ENCODE data around the gene SSNA1.

The SSNA1 gene

DNA sequence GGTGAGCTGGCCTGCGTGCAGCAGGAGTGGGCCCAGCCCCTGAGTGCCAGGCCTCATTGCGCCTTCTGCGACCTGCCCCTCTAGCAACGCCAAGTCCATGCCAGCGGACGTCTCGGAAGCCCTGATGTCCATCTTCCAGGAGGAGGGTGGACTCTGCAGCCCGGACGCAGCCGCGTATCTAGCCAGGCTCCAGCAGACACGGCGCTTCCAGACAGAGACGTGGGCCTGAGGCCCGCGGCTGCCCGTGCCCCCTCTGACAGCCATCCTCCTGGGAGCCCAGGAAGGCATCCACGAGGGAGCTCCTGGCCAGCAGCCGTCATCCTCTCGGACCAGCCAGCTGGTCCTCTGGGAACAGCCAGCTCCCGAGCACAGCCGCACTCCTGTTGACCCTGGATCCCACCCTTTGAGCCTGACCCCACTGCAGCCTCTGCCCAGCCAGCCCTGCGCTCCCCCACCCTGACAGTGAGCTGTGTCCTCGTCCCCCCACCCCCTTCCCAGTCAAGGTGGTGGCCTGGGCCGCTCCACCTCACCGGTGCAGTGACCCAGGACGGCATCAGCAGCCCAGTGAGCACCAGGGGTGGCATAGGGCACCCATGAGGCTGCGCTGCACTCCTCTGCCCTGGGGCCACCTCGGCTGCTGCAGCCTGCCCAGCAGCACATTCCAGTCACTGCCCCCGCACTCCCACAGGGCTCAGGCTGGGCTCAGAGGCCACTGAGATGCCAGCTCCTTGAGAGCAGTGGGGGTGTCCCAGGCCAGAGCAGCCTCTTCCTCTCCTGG, 27.9 kb downstream of the SSNA1 start:
- no peak overlapping the region for H3K4me3 ChIP-seq (ENCODE audit: low read depth, low read length)
- DNase-seq (ENCODE audit: low read depth, low spot score), result no peak
- ChIA-PET CTCF (interaction anchor here (1.0 to 1.7 kb wide), 3 partner anchors 9 to 11 kb away, joined by 3 to 5 read pairs (median 3); partner anchors contain the start of genes CYSRT1 and RNF224), POLR2A (interaction anchor here (0.5 to 1.9 kb wide), 2 partner anchors 15 to 24 kb away, joined by 3 to 9 read pairs; partner anchors contain the start of genes TPRN and TUBB4B)
- TF ChIP-seq, protein P1, sequence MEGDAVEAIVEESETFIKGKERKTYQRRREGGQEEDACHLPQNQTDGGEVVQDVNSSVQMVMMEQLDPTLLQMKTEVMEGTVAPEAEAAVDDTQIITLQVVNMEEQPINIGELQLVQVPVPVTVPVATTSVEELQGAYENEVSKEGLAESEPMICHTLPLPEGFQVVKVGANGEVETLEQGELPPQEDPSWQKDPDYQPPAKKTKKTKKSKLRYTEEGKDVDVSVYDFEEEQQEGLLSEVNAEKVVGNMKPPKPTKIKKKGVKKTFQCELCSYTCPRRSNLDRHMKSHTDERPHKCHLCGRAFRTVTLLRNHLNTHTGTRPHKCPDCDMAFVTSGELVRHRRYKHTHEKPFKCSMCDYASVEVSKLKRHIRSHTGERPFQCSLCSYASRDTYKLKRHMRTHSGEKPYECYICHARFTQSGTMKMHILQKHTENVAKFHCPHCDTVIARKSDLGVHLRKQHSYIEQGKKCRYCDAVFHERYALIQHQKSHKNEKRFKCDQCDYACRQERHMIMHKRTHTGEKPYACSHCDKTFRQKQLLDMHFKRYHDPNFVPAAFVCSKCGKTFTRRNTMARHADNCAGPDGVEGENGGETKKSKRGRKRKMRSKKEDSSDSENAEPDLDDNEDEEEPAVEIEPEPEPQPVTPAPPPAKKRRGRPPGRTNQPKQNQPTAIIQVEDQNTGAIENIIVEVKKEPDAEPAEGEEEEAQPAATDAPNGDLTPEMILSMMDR (IDR thresholded peaks at IDR 0.05; ENCODE audit: insufficient read depth, low read length, missing control alignments), result no peak

DNA sequence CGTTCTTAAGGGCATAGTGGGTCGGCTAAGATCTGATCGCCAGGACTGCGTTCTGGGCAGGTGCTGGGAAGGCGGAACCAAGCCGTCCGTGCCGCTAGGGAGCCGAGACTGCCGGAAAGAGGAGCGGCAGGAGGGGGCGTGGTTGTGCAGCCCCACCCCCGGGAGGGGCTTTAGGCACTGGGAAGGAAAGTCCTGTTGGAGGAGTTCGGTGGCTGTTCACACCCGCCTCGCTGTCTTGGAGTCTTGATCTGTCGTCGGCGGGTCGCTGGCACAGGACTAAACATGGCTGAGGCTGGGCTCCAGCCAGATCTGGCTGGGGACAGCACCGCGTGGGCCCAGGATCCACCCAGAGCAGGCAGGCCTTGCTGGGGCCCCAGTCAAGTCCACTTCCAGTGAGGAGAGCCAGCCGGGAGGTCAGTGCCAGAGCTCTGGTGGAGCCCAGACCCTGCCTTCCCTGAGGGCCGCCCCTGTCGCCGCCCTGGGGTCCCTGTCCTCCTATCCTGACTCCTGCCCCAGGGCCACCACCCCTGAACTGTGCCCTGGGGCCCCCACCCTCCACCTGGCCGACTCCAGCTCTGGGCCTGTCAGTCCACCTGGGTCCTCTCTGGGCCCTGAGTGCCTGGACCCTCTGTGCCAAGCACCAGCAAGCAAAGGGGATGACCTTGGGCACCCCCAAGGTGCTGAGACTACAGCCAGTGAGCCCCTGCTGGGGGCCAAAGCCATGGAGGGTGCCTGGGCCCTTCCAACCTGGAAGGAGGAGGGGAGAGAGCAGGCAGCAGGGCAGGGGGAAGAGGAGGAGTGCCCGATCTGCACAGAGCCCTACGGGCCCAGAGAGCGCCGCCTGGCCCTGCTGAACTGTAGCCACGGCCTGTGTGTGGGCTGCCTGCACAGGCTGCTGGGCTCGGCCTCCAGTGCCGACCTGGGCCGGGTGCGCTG, 29.1 kb downstream of the SSNA1 start:
- TF ChIP-seq, protein P1 (IDR thresholded peaks at IDR 0.05; ENCODE audit: insufficient read depth, low read length, missing control alignments), result no peak
- no peak for DNase-seq (ENCODE audit: low read depth, low spot score)
- no peak overlapping the region for H3K4me3 ChIP-seq (ENCODE audit: low read depth, low read length)
- POLR2A ChIA-PET, result interaction anchor here (1.9 kb wide), 1 partner anchor 23 kb away, joined by 9 read pairs; the partner anchor contains the start of gene TUBB4B
- CTCF ChIA-PET, result no interaction called here

DNA sequence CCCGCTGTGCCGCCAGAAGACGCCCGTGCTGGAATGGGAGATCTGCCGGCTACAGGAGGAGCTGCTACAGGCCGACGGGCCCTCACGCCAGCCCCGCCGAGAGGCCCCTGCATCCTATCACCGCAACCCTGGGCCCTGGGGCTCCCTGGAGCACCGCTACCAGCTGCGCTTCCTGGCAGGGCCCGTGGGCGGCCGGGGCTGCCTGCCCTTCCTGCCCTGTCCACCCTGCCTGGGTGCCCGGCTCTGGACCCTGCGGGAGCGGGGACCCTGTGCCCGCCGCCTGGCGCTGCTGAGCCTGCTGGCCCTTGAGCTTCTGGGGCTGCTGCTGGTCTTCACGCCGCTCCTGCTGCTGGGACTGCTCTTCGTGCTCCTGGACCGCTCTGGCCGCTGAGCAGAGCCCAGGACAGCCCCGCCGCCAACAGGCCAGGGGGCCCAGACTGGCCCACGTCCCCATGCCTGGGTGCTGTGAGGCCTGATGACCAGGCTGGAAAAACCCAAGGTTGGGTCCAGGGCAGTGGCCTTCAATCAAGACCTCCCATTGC, 29.8 kb downstream of the SSNA1 start:
- no peak for DNase-seq (ENCODE audit: low read depth, low spot score)
- TF ChIP-seq, protein P1 (IDR thresholded peaks at IDR 0.05; ENCODE audit: insufficient read depth, low read length, missing control alignments), result no peak
- no peak overlapping the region for H3K4me3 ChIP-seq (ENCODE audit: low read depth, low read length)
- CTCF ChIA-PET, result interaction anchor here (1.4 kb wide), 1 partner anchor 9 kb away, joined by 5 read pairs; the partner anchor contains the start of gene RNF224
- POLR2A ChIA-PET, result no interaction called here

DNA sequence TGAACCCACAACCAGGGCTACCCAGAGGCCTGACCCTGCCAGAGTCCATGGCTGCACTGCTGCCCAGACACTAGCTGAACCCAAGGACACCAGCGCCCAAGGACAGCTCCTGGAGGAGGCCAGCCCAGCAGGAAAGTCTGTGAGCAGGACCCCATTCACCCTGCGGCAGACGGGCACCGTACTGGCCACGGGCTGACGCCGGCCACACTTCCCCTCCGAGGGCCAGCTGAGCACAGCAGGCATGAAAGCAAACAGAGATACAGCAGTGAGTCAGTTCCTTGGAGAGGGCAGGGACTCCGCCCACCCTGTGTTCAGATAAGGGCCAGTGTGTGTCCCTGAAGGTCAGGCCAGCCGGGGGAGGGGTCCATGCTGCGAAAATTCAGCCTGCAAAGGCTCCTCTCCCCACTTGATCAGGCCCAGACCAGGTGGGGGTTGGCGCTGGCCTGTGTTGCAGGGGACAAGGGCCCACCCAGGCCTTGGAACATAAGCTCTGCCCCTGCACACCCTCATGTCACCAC, 30.3 kb downstream of the SSNA1 start:
- POLR2A ChIA-PET, result no interaction called here
- DNase-seq (ENCODE audit: low read depth, low spot score), result no peak
- no peak overlapping the region for H3K4me3 ChIP-seq (ENCODE audit: low read depth, low read length)
- CTCF ChIA-PET, result interaction anchor here (1.0 to 1.4 kb wide), 2 partner anchors 9 to 18 kb away, joined by 4 to 5 read pairs; partner anchors contain the start of gene RNF224
- TF ChIP-seq, protein P1 (IDR thresholded peaks at IDR 0.05; ENCODE audit: insufficient read depth, low read length, missing control alignments), result no peak

DNA sequence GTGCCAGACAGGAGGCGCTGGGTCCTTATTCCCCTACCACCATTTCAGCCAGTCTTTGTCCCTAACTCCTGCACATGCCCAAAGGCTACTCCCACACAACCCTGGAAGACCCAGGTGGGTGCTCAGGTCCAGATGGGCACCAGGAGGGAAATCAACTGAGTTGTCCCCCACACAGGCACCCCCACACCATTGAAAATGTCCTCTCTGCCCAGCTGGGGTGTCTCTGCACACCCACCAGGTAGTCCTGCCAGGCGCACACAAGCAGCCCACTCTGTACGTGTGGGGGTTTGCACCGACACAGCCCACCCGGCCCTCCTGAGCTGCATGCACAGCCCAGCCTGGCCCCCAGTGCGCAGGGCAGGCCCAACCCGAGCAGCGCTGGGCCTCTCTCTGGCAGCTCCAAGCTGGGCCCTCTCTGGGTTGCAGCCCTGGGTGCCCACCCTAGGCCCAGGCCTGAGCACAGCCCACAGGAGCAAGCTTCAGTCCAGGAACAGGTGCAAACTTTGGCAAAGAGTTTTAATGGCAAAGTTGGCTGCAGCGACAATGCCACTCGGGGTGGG, 31.4 kb downstream of the SSNA1 start:
- no peak for DNase-seq (ENCODE audit: low read depth, low spot score)
- TF ChIP-seq, protein P1 (IDR thresholded peaks at IDR 0.05; ENCODE audit: insufficient read depth, low read length, missing control alignments), result no peak
- no peak overlapping the region for H3K4me3 ChIP-seq (ENCODE audit: low read depth, low read length)
- ChIA-PET POLR2A (interaction anchor here (0.7 to 1.4 kb wide), 2 partner anchors 19 to 21 kb away, joined by 4 read pairs; partner anchors contain the start of gene TPRN), CTCF (interaction anchor here (0.5 to 1.0 kb wide), 2 partner anchors 17 to 29 kb away, joined by 3 to 4 read pairs; no protein-coding TSS in a partner anchor)

Measured in AG04449 (cell line).